ENCODE results near the gene ACOX1. TPM values are rescaled to one million over a fixed set of nuclear protein-coding genes. Genes with fewer than 3 reads are reported as not detected.

ACOX1 gene
- total RNA-seq, 1 experiment from 2014 or later: 27.7 TPM

- no peak for DNase-seq (ENCODE audit: low spot score)
- in situ Hi-C loops (cut with HindIII; ENCODE audit: low sequenced_read_pairs): loop anchor here (25.0 kb wide), 1 partner anchor 119 kb away; the partner anchor contains the start of gene EVPL
Observed at GRCh38 chr17:75917917-75918445, 61.0 kb downstream of the ACOX1 start.

DNA sequence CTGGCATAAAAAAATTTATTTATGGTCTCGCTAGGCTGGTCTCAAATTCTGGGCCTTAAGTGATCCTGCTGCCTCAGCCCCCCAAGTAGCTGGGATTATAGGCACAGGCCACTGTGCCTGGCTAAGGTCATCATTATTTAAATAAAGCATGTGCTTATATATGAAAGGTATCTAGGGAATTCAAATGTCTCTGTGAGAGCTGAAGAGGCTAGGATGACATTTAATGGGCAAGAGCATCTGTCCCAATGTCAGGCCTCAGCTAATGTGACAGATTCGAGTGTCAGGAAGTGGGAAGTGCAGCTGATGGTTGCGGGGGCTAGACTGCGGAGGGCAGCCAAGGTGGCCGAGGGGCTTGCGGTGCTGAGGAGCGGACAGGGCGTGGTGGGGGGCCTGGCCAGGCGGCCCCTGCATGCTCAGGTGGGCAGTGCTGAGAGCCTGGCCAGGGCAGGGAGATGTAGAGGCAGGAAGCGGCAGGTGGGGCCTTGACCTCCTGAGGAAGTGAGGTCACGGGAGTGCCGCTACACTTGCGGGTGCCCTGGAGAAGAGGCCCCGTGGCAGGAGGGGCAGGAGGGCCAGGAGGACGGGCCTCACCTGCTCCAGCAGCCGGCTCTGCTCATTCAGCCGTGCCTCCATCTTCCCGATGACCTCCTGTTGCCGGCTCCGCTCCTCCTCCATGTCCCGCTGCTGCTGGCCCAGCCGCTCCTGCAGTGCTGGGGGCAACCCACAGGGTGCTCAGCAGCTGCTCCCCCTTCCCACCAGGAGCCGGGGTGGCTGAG lies 61.6 kb downstream of the ACOX1 start:
- in situ Hi-C loops (cut with HindIII; ENCODE audit: low sequenced_read_pairs): loop anchor here (25.0 kb wide), 1 partner anchor 120 kb away; the partner anchor contains the start of gene EVPL
- DNase-seq (ENCODE audit: low spot score): no peak

- DNase-seq (ENCODE audit: low spot score): no peak
- in situ Hi-C loops (cut with HindIII; ENCODE audit: low sequenced_read_pairs): loop anchor here (25.0 kb wide), 1 partner anchor 122 kb away; the partner anchor contains the start of gene EVPL
Observed at GRCh38 chr17:75915268-75915667, 63.7 kb downstream of the ACOX1 start.

DNA sequence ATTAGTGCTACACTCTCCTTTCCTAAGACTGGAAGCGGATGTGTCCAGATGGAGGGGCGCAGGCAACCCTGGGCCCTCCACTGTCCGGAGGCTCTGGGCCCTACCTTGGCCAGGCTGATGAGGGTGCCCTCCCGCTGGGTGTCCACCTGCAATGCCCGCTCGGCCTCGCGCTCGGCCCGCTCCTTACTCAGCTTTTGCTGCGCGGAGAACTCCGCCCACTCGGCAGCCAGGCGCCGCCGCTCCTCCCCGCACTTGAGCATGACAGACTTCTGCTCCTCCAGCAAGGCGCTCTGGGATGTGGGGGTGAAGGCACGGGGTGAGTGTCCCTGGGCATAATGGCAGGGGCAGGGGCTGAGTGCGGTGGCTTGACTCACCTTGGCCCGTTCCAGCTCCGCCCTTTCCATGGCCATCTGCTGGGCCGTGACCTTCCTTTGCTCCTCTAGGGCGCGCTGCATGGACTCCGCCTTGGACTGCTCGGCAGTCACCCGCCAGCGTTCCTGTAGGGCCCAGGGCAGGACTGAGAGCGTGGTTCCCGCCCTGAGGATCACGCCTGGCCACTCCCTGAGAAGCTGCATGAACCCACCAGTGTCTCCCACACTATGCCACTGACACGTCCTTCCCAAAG lies 64.2 kb downstream of the ACOX1 start:
- in situ Hi-C loops (cut with HindIII; ENCODE audit: low sequenced_read_pairs): loop anchor here (25.0 kb wide), 1 partner anchor 123 kb away; the partner anchor contains the start of gene EVPL
- no peak for DNase-seq (ENCODE audit: low spot score)

- no peak for DNase-seq (ENCODE audit: low spot score)
- in situ Hi-C loops (cut with HindIII; ENCODE audit: low sequenced_read_pairs): loop anchor here (25.0 kb wide), 1 partner anchor 124 kb away; the partner anchor contains the start of gene EVPL
Observed at GRCh38 chr17:75913537-75914210, 65.3 kb downstream of the ACOX1 start.

DNA sequence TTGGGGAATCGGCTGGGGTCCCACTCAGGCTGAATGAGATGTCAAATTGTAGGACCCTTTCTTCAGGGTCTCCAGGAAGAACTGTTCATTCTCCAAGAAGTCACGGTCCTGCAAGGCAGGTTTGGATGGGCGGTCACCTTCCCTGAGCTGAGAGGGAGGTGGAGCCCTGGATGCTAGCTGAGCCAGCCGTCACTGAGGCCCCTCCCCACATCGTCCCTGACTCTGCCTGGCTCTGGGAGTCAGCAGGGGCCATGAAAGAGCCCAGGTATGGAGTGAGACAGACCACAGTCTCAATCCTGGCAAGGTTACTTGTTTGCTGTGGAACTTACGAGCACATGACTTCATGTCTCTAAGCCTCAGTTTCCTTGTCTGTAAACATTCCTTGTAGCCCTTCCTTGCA lies 68.3 kb downstream of the ACOX1 start:
- DNase-seq (ENCODE audit: low spot score): no peak
- in situ Hi-C loops (cut with HindIII; ENCODE audit: low sequenced_read_pairs): loop anchor here (25.0 kb wide), 1 partner anchor 127 kb away; the partner anchor contains the start of gene EVPL

DNA sequence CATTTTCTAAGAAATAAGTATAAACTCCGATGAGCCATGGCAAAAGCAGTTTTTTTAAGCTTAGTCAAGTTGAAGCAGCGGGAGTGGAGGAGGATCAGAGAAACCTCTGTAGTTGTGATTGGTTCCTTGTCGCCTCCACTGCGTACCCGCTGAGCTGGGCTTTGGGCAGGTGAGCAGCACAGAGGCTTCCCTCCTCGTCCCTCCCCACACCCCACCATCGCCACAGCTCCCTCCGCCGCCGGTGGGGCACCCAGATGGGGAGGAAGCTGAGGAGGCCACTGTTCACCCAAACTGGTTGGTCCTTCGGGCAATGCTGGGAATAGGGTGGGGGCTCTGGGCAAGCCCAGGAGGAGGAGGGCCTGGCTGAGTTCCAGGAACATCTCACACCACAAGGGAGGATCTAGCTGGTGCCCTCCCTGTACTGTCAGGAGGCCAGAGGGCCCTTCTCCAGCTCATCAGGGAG lies 69.1 kb downstream of the ACOX1 start:
- in situ Hi-C loops (cut with HindIII; ENCODE audit: low sequenced_read_pairs): loop anchor here (10.0 to 25.0 kb wide), 2 partner anchors 127 to 345 kb away; partner anchors contain the start of gene EVPL
- no peak for DNase-seq (ENCODE audit: low spot score)

DNA sequence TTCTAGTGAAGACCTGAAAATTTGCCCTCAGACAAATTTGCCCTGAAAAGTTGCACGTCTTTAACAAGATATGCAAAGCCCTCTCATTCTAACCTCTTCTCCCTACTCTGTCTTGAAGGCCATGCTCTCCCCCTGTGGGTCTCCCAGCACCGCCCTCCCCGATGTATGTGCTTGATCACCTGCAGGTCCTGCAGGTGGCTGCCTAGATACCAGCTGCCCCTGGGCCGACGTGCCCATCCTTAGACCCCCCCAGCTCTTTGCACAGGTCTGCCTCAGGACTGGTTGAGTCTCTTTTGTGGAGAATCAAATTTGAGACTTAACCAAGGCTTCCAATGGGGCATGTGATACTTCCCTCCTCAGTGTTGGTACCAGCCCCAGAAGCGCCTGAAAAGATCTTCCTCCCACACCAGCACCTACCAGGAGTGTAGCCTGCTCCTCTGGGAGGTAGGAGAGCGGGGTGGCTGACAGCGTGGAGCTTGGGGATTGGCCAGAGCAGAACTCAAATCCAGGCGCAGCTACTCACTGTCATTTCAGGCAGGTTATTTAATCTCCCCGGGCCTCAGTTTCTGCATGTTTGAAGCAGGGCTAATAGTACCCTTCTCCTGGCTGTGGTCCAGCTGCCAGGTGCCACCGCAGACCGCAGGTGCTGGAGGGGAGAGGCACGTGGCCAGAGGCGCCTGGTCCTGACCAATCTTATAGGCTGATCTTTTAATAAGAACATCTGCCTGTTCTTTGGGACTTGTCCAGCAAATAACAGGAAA lies 69.7 kb downstream of the ACOX1 start:
- in situ Hi-C loops (cut with HindIII; ENCODE audit: low sequenced_read_pairs): loop anchor here (10.0 to 25.0 kb wide), 2 partner anchors 128 to 346 kb away; partner anchors contain the start of gene EVPL
- DNase-seq (ENCODE audit: low spot score): no peak

DNA sequence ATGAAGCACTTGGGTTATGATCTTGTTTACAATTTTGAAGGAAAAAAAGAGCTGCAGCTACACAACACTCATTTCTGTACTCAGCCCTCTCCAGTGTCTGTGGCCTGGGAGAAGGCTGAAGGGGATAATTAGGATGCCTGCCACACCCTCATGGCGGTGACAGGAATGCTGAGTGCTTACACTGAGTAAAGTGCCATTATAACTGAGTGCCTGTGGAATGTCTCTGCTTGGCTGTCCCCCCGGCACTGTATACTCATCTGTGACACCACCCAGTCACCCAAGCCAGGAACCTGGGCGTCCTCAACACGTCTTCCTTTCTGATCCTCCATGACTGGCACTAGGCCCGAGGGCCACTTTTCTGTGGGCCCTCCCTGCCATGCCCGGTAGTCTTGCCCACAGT lies 70.8 kb downstream of the ACOX1 start:
- DNase-seq (ENCODE audit: low spot score): no peak
- in situ Hi-C loops (cut with HindIII; ENCODE audit: low sequenced_read_pairs): loop anchor here (10.0 to 25.0 kb wide), 2 partner anchors 129 to 347 kb away; partner anchors contain the start of gene EVPL

DNA sequence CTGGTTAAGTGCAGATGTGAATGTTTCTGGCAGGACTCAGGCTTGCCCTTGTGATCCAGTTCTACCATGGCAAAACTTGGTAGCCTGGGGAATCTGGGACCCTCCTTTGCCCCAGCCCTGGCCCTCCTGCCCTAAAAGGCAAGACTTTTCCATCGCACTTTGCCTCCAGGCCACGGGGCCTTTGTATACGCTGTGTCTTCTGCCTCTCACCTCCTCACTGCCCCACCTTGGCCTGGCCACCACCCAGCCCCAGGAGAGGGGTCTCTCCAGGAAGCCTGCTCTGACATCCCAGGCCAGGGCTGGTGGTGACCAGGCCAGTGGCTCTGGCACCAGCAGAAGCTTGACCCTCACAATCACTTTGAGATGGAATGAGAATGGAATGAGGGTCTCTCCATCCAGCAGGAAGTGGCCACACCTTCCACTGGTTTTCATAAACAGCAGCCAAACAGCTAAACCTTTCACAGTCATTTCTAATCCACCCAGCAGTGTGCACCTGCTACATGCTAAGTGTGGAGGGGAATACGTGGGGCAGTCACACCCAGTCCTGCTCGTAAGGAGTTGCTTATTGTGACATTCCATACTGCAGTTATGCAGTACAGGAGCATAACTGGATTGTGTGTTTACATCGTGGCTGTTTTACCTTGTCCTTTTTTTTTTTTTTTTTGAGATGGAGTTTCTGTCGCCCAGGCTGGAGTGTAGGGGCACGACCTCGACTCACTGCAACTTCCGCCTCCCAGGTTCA lies 72.7 kb downstream of the ACOX1 start:
- DNase-seq (ENCODE audit: low spot score): no peak
- in situ Hi-C loops (cut with HindIII; ENCODE audit: low sequenced_read_pairs): loop anchor here (10.0 to 25.0 kb wide), 2 partner anchors 131 to 348 kb away; partner anchors contain the start of gene EVPL

DNA sequence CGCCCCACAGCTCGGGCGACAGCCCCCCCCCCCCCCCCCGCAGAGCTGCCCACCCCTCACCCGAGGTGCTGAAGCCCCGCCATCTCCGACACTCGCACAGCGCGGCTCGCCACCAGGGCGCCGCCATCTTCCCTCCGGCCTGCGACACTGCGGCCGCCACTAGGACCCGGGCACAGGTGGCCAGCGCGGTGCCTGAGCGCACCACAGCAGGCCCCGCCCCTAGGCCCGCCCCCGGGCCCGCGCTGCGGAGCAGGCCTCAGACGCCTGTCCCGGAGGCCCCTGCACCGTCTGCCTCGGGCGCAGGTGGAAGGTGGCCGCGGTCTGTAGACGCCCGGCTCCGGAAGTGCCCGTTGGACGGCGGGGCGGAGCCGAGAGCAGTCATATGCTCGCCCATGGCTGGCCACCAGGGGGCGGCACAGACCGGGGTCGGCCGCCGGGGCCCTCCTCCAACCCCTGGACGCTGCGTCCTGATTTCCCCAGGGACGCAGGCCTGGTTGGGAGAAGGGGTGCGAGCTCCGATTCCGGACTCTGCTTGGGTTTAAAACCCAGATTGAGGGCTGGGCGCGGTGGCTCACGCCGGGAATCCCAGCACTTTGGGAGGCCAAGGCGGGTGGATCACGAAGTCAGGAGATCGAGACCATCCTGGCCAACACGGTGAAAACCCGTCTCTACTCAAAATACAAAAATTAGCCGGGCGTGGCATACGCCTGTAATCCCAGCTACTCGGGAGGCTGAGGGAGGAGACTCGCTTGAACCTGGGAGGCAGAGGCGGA lies 74.0 kb downstream of the ACOX1 start, which contains the start of gene MRPL38:
Gene MRPL38, minus strand, starts transcription at position 136 of the 773 bp plus-strand sequence. Its CDS starts 9 bp downstream, at position 127.
- peak; percentile 94 for DNase-seq (ENCODE audit: low spot score)
- in situ Hi-C loops (cut with HindIII; ENCODE audit: low sequenced_read_pairs): loop anchor here (10.0 to 25.0 kb wide), 2 partner anchors 132 to 350 kb away; partner anchors contain the start of gene EVPL

DNA sequence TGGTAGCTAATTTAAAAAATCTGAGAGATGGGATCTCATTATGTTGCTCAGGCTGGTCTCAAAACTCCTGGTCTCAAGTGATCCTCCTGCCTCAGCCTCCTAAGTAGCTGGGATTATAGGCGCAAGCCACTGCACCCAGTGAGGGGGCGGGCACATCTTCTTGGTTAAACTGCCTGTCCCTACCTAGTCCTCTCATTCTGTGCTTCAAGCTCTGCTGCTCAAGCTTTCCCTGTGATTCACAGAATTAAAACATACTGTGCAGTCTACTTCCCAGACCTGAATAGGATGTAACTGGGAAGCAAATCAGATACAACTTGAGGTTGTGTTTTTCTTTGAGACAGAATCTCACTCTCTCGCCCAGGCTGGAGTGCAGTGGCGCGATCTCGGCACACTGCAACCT lies 76.6 kb downstream of the ACOX1 start:
- in situ Hi-C loops (cut with HindIII; ENCODE audit: low sequenced_read_pairs): loop anchor here (10.0 to 25.0 kb wide), 2 partner anchors 135 to 352 kb away; partner anchors contain the start of gene EVPL
- DNase-seq (ENCODE audit: low spot score): no peak

DNA sequence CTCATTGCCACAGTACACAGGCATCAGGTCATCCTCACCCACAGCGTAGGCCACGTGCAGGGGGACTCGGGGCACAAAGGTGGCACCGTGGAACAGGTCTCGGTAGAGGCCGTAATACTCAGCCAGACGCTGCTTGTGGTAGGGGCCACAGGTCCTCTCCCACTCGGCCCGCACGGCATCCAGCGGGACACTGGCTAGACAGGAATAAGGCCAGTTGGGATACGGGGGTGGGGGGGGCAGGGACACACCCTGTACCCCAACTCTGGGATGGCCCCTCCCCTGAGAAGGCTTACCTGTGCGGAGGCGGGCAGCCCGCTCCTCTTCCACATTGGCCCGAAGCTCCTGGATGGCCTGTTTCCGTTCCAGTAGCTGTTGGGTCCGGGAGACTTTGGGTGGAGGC lies 77.2 kb downstream of the ACOX1 start:
- in situ Hi-C loops (cut with HindIII; ENCODE audit: low sequenced_read_pairs): loop anchor here (10.0 to 25.0 kb wide), 2 partner anchors 136 to 353 kb away; partner anchors contain the start of gene EVPL
- no peak for DNase-seq (ENCODE audit: low spot score)

GRCh38 chr17:75900691-75901533 lies 78.1 kb downstream of the ACOX1 start:
- in situ Hi-C loops (cut with HindIII; ENCODE audit: low sequenced_read_pairs): loop anchor here (10.0 to 25.0 kb wide), 2 partner anchors 136 to 354 kb away; partner anchors contain the start of gene EVPL
- no peak for DNase-seq (ENCODE audit: low spot score)

- DNase-seq (ENCODE audit: low spot score): no peak
- in situ Hi-C loops (cut with HindIII; ENCODE audit: low sequenced_read_pairs): loop anchor here (10.0 to 25.0 kb wide), 2 partner anchors 137 to 355 kb away; partner anchors contain the start of gene EVPL
Observed at GRCh38 chr17:75899767-75900468, 79.0 kb downstream of the ACOX1 start.
